ENCODE results near the gene C1orf87.

The C1orf87 gene

DNA sequence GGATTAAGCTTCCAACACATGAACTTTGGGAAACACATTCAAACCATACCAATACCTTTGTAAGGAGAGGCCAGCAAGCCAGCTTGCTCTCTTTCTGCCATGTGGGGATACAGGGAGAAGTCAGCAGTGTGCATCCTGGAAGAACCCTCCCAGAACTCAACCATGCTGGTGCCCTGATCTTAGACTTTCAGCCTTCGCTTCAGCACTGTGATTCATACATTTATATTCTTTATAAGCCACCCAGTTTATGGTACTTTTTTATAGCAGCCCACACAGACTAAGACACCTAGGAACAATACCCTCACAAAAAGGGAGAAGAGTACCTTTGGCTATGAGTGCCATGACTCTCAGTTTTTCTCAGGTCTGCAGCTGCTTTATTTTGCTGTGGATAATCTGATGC is 35.9 kb downstream of the C1orf87 start:
- no peak for TF ChIP-seq CTCF (IDR thresholded peaks at IDR 0.05)

DNA sequence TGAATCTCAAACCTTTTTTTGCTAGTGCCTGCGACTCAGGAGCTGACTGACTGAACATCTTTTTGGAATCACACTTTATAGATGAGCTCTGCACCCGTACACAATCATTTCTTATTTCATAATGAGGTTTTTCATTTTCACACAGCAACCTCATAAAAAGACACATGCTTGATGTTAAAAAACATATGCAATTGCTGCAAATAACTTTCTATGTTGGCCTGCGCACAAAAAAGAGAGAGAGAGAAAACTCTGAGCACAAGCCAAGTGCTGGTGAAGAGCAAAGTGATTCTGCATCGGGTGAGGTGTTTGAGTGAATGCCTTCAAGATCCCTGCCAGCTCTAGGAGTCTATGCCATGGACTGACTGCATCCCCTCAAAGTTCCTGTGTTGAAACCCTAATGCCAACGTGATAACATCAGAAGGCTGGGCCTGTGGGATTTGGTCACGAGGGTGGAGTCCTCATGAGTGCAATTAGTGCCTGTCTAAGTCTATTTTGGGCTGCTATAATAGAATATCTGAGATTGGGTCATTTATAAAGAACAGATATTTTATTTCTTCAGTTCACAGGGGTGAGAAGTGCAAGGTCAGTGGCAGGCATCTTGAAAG is 36.6 kb downstream of the C1orf87 start:
- no peak for TF ChIP-seq CTCF (IDR thresholded peaks at IDR 0.05)

DNA sequence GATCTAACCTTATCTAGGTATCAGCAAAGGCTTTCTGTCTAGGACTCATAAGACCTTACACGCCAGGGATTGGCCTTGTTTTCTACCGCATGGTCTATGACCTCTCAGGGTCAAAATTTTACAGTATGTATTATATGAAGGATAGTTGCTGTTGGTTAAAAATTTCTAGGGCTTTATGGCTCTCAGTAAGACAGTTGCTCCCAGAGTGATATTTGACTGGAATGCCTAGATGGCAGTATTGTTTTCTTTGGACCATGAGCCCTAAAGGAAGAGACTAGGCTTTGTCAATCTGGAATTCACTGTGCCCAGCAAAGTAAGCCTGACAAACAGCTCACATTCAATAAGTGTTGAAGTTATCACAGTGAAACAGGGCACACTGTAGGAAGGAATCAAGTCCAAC is 37.6 kb downstream of the C1orf87 start:
- no peak for TF ChIP-seq CTCF (IDR thresholded peaks at IDR 0.05)

GRCh38 chr1:60034999-60035398 is 38.6 kb downstream of the C1orf87 start:
- no peak for TF ChIP-seq CTCF (IDR thresholded peaks at IDR 0.05)

GRCh38 chr1:60033066-60033465 is 40.5 kb downstream of the C1orf87 start:
- TF ChIP-seq CTCF (IDR thresholded peaks at IDR 0.05) = no peak

DNA sequence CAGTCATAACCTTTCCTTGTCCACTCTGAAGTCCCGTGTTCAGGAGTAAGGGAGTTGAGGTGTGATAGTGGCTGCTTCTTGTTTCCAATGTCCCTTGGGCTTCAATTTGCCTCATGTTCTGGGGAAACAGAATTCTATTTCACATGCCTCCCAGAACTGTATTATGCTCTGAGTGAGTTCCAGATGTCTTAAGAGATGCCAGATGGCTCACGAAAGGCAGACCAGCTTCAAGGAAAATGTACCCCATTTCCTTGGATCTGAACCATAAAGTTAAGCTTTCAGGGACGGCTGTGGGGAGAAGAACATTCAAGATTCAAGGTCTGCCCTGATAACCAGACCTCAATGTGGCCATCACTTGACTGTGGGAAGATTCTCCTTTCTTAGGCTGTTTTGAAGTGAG is 42.4 kb downstream of the C1orf87 start:
- no peak for TF ChIP-seq CTCF (IDR thresholded peaks at IDR 0.05)

DNA sequence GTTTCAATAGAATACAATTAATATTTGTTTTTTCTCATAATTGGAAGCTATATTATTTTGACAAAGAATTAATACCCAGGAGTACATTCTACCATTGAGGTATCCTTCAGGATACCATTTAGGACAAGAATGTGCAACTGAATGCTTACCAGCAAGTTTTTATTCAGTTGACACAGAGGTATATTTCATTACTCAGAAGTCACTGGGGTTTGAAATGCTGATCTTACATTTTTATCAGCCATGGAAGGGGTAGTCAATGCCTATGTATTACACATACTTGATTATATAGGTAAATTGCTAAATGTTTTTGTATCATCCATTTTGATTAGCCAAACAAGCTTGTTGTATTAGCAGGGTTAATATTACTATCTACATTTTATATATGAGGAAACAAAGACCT is 48.0 kb downstream of the C1orf87 start:
- TF ChIP-seq CTCF (IDR thresholded peaks at IDR 0.05) = no peak
